GM12873 (cell line): ENCODE results near the gene TRPM2.

Source experiments
- TF ChIP-seq, protein P1 (sequence below): IDR thresholded peaks from 2 replicates; pipeline ENCODE4 v1.5.1; 2012; ENCODE audit warnings: low read depth, mild to moderate bottlenecking, moderate library complexity, low read length, control low read depth; ENCODE audit not compliant: insufficient read depth; ENCODE audit errors: missing control alignments

Gene TRPM2

DNA sequence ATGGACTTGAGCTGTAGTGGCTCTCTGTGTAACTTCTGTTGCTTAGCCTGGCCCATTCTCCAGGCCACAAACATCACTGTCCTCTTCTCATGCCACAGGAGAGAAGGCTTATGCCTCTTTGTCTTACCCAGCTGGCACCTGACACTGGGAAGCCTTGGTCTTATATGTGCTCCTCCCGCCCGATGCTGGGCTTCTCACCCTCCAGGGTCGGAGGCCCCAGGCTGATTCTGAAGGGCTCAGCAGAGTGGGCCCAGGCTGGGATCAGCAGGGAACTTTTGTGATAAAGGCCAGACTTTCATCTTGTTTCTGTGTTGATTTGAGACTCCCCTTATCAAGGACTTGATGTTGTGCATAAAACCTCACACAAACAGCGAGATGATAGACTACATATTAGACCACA is 29.8 kb downstream of the TRPM2 start:
- TF ChIP-seq, protein P1, sequence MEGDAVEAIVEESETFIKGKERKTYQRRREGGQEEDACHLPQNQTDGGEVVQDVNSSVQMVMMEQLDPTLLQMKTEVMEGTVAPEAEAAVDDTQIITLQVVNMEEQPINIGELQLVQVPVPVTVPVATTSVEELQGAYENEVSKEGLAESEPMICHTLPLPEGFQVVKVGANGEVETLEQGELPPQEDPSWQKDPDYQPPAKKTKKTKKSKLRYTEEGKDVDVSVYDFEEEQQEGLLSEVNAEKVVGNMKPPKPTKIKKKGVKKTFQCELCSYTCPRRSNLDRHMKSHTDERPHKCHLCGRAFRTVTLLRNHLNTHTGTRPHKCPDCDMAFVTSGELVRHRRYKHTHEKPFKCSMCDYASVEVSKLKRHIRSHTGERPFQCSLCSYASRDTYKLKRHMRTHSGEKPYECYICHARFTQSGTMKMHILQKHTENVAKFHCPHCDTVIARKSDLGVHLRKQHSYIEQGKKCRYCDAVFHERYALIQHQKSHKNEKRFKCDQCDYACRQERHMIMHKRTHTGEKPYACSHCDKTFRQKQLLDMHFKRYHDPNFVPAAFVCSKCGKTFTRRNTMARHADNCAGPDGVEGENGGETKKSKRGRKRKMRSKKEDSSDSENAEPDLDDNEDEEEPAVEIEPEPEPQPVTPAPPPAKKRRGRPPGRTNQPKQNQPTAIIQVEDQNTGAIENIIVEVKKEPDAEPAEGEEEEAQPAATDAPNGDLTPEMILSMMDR = no peak

DNA sequence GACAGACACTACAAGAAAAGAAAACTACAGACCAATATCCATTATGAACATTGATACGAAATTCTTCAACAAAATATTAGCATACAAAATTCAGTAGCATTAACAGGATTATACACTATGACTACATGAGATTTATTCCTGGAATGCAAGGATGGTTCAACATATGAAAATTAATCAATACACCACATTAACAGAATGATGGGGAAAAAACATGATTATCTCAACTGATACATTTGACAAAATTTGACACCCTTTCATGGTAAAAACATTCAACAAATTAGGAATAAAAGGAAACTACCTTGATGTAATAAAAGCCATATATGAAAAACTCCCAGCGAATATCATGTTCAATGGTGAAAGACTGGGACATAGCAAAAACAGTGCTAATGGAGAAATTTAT is 31.5 kb downstream of the TRPM2 start:
- TF ChIP-seq, protein P1 = no peak

DNA sequence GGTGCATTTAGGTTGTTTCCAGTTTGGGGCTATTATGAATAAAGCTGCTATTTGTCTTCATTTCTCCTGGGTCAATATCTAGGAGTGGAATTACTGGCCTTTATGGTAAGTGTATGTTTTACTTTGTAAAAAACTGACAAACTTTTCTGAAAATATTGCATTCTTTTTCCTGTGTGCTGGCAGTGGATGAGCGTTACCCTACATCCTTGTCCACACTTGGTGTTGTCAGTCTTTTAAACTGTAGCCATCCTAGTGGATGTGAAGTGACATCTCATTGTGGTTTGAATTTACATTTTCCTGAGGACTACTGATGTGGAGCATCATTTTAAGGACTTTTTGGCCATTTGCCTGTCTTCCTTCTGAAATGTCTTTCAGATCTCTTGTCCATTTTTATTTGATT is 35.9 kb downstream of the TRPM2 start:
- TF ChIP-seq, protein P1 = no peak

DNA sequence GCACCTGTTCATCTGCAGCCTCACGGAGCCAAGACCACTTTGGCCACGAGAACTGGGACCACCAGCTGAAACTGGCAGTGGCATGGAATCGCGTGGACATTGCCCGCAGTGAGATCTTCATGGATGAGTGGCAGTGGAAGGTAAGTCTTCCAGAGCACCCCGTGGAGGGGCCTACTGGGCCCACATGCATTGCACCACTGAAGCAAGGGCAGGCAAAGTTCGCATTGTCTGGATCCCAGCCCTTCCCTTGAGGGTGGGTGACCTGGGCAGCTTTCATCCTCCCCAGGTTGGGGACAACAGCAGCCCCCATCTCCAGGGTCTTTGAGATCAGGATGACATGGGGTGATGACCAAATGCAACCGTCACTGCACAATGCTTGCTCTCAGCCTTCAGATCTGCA is 37.5 kb downstream of the TRPM2 start:
- TF ChIP-seq, protein P1 = no peak

DNA sequence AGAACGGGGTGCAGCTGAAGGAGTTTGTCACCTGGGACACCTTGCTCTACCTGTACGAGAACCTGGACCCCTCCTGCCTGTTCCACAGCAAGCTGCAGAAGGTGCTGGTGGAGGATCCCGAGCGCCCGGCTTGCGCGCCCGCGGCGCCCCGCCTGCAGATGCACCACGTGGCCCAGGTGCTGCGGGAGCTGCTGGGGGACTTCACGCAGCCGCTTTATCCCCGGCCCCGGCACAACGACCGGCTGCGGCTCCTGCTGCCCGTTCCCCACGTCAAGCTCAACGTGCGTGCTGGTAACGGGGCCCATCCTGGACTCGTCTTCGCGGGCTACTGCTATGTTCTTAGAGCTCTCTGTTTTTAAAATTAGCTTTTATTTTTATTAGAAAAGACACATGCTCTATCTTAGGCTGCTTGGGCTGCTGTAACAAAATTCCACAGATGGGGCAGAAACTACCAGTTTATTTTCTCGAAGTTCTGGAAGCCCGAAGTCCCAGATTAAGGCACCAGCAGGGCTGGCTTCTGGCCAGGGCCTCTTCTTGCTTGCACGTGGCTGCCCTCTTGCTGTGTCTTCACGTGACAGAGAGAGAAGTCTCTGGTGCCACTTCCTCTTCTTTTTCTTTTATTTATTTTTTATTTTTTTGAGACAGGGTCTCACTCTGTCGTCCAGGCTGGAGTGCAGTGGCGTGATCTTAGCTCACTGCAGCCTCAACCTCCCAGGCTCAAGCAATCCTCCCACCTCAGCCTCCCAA is 38.1 kb downstream of the TRPM2 start:
- TF ChIP-seq, protein P1 = no peak

DNA sequence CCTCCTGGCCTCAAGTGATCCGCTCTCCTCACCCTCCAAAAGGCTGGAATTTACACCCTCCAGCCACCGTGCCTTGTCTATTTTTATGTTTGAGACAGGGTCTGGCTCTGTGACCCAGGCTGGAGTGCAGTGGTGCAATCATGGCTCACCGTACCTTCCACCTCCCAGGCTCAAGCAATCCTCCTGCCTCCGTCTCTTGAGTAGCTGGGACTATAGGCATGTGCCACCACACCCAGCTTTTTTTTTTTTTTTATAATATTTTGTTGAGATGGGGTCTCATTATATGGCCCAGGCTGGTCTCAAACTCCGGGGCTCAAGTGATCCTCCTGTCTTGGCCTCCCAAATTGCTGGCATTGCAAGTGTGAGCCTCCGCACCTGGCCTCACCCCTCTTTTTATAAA is 38.8 kb downstream of the TRPM2 start:
- TF ChIP-seq, protein P1 = no peak

DNA sequence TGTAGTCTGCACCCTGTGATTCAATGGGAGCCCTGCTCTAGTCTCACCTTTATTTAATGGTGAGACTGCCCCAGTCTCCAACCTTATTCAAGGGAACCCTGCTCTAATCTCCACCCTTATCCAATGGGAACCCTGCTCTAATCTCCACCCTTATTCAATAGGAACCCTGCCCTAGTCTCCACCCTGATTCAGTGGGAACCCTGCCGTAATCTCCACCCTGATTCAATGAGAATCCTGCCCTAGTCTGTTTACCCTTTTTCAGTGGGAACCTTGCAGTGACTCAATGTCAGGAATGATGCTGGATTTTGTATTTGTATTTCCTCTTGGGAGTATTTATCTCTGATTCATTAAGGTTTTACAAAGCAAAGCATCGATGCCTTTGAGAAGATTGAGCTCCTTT is 39.5 kb downstream of the TRPM2 start:
- TF ChIP-seq, protein P1 = no peak
